ENCODE results near the gene NEK7.
"Not testable (repeated sequence)": the region's sequence is repeated elsewhere in the genome, so short reads cannot be mapped to it uniquely, and the experiment has no call there.

Gene NEK7

GRCh38 chr1:198156745-198157240, at the start of gene NEK7:
TSS of gene NEK7 (plus strand) at chr1:198156998. CDS start at chr1:198232581, 75,583 bp downstream.
- no peak for FAIRE-seq

GRCh38 chr1:198107091-198107501, 49.7 kb upstream of the NEK7 start:
- FAIRE-seq, result no peak

- FAIRE-seq, result no peak
Measured at GRCh38 chr1:198108636-198109370, 48.0 kb upstream of the NEK7 start.

GRCh38 chr1:198109371-198109715, 47.5 kb upstream of the NEK7 start:
- no peak for FAIRE-seq

GRCh38 chr1:198113342-198113750, 43.5 kb upstream of the NEK7 start:
- FAIRE-seq, result no peak

GRCh38 chr1:198116069-198116468, 40.7 kb upstream of the NEK7 start:
- peak; percentile 47 for FAIRE-seq

- FAIRE-seq, result no peak
Measured at GRCh38 chr1:198116469-198116868, 40.3 kb upstream of the NEK7 start.

- no peak for FAIRE-seq
Measured at GRCh38 chr1:198117267-198117666, 39.5 kb upstream of the NEK7 start.

GRCh38 chr1:198118134-198118533, 38.7 kb upstream of the NEK7 start:
- no peak for FAIRE-seq

GRCh38 chr1:198119906-198120305, 36.9 kb upstream of the NEK7 start:
- no peak for FAIRE-seq

GRCh38 chr1:198121056-198121826, 35.6 kb upstream of the NEK7 start:
- FAIRE-seq, result no peak

GRCh38 chr1:198122693-198123092, 34.1 kb upstream of the NEK7 start:
- no peak for FAIRE-seq

- no peak for FAIRE-seq
Measured at GRCh38 chr1:198123133-198123532, 33.7 kb upstream of the NEK7 start.

GRCh38 chr1:198124673-198125072, 32.1 kb upstream of the NEK7 start:
- FAIRE-seq, result no peak

- FAIRE-seq, result no peak
Measured at GRCh38 chr1:198125995-198126735, 30.6 kb upstream of the NEK7 start.

- FAIRE-seq, result peak; percentile 73
Measured at GRCh38 chr1:198128533-198128932, 28.3 kb upstream of the NEK7 start.

GRCh38 chr1:198130053-198130452, 26.7 kb upstream of the NEK7 start:
- FAIRE-seq, result not testable (repeated sequence)

- FAIRE-seq, result no peak
Measured at GRCh38 chr1:198132060-198132781, 24.6 kb upstream of the NEK7 start.

- no peak for FAIRE-seq
Measured at GRCh38 chr1:198134252-198134651, 22.5 kb upstream of the NEK7 start.

GRCh38 chr1:198135366-198135765, 21.4 kb upstream of the NEK7 start:
- FAIRE-seq, result no peak

GRCh38 chr1:198141668-198142351, 15.0 kb upstream of the NEK7 start:
- FAIRE-seq, result no peak

GRCh38 chr1:198143797-198144196, 13.0 kb upstream of the NEK7 start:
- FAIRE-seq, result no peak

Data from colon (tissue), 2 donors.